ENCODE data around the gene ANXA2. TPM values are rescaled to one million over a fixed set of nuclear protein-coding genes. Genes with fewer than 3 reads are reported as not detected.

The ANXA2 gene
- total RNA-seq, 5 donors from 2014 or later (not counting 1 experiment from before 2014, with no cell fraction given), result 59.4 to 223 (median 159) TPM

DNA sequence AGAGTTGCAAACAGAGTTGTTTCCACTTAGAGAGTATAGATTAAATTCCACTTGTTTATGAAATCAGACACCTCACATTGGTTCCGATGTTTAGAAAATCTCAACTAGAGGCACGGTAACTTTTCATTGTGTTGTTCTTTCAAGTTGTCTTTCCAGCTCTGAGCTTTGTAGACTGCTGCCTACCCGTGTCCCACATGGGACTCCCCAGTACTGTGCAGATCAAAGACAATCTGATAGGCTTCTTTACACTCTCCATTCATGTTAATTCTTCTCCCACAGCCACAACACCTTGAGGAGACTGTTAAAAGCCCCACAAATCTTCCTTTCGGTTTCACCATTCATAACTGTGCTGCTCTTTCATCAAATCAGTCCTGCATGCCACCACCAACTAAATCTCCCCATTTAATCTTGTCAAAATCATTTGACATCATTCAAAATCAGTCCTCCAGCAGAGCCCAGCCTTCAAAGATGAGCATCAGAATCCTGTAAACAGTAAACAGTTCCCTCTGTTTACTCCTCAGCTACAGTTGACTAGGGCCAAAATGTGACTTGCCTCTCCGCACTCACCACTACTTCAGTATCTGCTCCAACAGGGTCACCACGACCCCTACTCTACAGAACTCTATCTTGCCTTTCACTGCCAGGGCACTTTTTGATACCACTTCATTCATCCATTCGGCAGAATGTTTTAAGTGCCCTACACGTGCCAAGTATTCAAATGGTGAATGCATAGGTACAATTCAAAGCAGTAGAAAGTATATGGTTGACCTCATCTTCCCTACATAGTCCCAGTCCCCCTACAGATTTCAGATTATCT, 8.3 kb downstream of the ANXA2 start:
- POLR2A ChIA-PET, result no interaction called here
- 27% methylated on average over 6 of the region's 8 CpGs for WGBS (ENCODE audit: insufficient coverage)
- H3K4me3 ChIP-seq (ENCODE audit: control insufficient read depth in 1 of 2, extremely low read depth in 1 of 2, low read length in 1 of 2), result peak overlapping the region in 1 of 2 donors; percentile 8

DNA sequence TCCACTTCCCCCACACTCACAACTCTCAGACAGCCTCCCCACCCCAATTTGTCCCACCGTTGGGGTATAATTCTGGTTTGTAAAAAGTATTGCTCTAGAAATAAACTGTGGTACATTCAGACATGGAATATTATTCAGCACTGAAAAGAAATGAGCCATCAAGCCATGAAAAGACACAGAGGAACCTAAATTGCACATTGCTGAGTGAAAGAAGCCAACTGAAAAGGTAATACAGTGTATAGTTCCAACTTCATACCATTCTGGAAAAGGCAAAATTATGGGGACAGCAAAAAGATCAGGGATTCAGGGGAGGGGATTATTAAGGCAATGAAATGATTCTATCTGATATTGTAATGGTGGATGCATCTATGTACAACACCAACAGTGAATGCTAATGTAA, 10.5 kb downstream of the ANXA2 start:
- Histone ChIP-seq H3K36me3 (ENCODE audit: control insufficient read depth in 2 of 2, extremely low read depth in 1 of 2, insufficient read depth in 1 of 2, low read length in 1 of 2) (no peaks in the 10 kb centered on the region), H3K27ac (ENCODE audit: low read length) (no peak overlapping the region), H3K4me1 (ENCODE audit: control insufficient read depth in 1 of 2, extremely low read depth in 1 of 2, insufficient read depth in 2 of 2, low read length in 2 of 2) (peaks cover 5 to 17% of the 10 kb centered on the region in 2 experiments), H3K4me3 (ENCODE audit: control insufficient read depth in 1 of 2, extremely low read depth in 1 of 2, low read length in 1 of 2) (no peak overlapping the region), H3K9me3 (no peaks in the 10 kb centered on the region), H3K27me3 (replicated peaks in 1 of 2; ENCODE audit: control insufficient read depth in 2 of 2, extremely low read depth in 1 of 2, insufficient read depth in 2 of 2, low read length in 1 of 2) (no peaks in the 10 kb centered on the region)
- Mint-ChIP-seq H3K27me3 (no peaks in the 10 kb centered on the region), H3K36me3 (peaks cover 19% of the 10 kb centered on the region), H3K27ac (no peak overlapping the region), H3K9me3 (no peaks in the 10 kb centered on the region), H3K4me3 (no peak overlapping the region), H3K4me1 (peaks cover 19 to 64% (median 48%) of the 10 kb centered on the region in 3 donors)
- ChIA-PET CTCF (interaction anchor here in 1 of 2 donors (0.6 kb wide), 1 partner anchor 11 kb away, joined by 3 read pairs; no protein-coding TSS in a partner anchor), POLR2A (no interaction called here)
- DNase-seq (no peak), ATAC-seq (replicated peaks in 1 of 4) (no peak)
- WGBS (ENCODE audit: insufficient coverage), result no CpG with 5 or more reads among the region's 1 CpG

More for the DNA sequence above, 8.3 kb downstream of the ANXA2 start:
- Mint-ChIP-seq H3K9me3 (no peaks in the 10 kb centered on the region), H3K36me3 (peaks cover 14% of the 10 kb centered on the region), H3K4me3 (peak overlapping the region; percentile 29 to 62 (median 41)), H3K27me3 (no peaks in the 10 kb centered on the region), H3K27ac (peak overlapping the region; percentile 25 to 40), H3K4me1 (peaks cover 31 to 78% (median 59%) of the 10 kb centered on the region in 3 donors)
- ATAC-seq (replicated peaks in 1 of 4), result peak; percentile 74 to 97 (median 78)
- H3K27me3 ChIP-seq (replicated peaks in 1 of 2; ENCODE audit: control insufficient read depth in 2 of 2, extremely low read depth in 1 of 2, insufficient read depth in 2 of 2, low read length in 1 of 2), result no peaks in the 10 kb centered on the region
- DNase-seq, result peak in 27 of 35 experiments; percentile 4 to 73 (median 19)
- H3K9me3 ChIP-seq, result no peaks in the 10 kb centered on the region
- CTCF ChIA-PET, result interaction anchor here (0.6 kb wide), 4 partner anchors 10 to 637 kb away, joined by 3 to 7 read pairs (median 4); no protein-coding TSS in a partner anchor
- H3K27ac ChIP-seq (ENCODE audit: low read length), result peak overlapping the region; percentile 30
- H3K36me3 ChIP-seq (ENCODE audit: control insufficient read depth in 2 of 2, extremely low read depth in 1 of 2, insufficient read depth in 1 of 2, low read length in 1 of 2), result peaks cover 0 to 2% of the 10 kb centered on the region in 2 donors
- peaks cover 5 to 33% of the 10 kb centered on the region in 2 experiments for H3K4me1 ChIP-seq (ENCODE audit: control insufficient read depth in 1 of 2, extremely low read depth in 1 of 2, insufficient read depth in 2 of 2, low read length in 2 of 2)

DNA sequence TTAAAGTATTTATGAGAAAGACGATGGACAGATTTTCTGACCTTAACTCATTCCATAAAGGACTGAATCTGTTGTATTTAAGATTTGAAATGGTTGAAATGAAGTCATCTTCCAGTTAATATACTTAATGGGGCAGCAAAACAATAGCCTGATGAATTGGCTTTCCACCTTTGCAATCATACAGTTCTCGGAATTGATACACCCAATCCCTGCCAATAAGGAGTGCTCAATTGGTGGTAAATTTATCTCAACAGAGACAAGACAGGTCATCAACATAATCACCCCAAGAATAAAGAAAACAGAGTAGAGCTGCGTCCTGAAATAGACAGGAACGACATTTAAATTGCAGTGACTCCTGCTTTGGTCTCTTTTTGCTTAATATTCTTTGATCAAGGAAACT, 11.2 kb downstream of the ANXA2 start:
- Mint-ChIP-seq H3K36me3 (peaks cover 21% of the 10 kb centered on the region), H3K4me3 (no peak overlapping the region), H3K27me3 (no peaks in the 10 kb centered on the region), H3K4me1 (peaks cover 19 to 59% (median 43%) of the 10 kb centered on the region in 3 donors), H3K27ac (no peak overlapping the region), H3K9me3 (no peaks in the 10 kb centered on the region)
- Histone ChIP-seq H3K27me3 (replicated peaks in 1 of 2; ENCODE audit: control insufficient read depth in 2 of 2, extremely low read depth in 1 of 2, insufficient read depth in 2 of 2, low read length in 1 of 2) (no peaks in the 10 kb centered on the region), H3K4me1 (ENCODE audit: control insufficient read depth in 1 of 2, extremely low read depth in 1 of 2, insufficient read depth in 2 of 2, low read length in 2 of 2) (peaks cover 5 to 15% of the 10 kb centered on the region in 2 experiments), H3K27ac (ENCODE audit: low read length) (no peak overlapping the region), H3K9me3 (no peaks in the 10 kb centered on the region), H3K4me3 (ENCODE audit: control insufficient read depth in 1 of 2, extremely low read depth in 1 of 2, low read length in 1 of 2) (no peak overlapping the region), H3K36me3 (ENCODE audit: control insufficient read depth in 2 of 2, extremely low read depth in 1 of 2, insufficient read depth in 1 of 2, low read length in 1 of 2) (peaks cover 0 to 3% of the 10 kb centered on the region in 2 donors)
- ATAC-seq (replicated peaks in 1 of 4), result no peak
- no peak for DNase-seq
- CTCF ChIA-PET, result interaction anchor here in 1 of 2 donors (0.6 kb wide), 1 partner anchor 12 kb away, joined by 3 read pairs; no protein-coding TSS in a partner anchor
- POLR2A ChIA-PET, result no interaction called here
- WGBS (ENCODE audit: insufficient coverage), result no CpG with 5 or more reads among the region's 4 CpGs

DNA sequence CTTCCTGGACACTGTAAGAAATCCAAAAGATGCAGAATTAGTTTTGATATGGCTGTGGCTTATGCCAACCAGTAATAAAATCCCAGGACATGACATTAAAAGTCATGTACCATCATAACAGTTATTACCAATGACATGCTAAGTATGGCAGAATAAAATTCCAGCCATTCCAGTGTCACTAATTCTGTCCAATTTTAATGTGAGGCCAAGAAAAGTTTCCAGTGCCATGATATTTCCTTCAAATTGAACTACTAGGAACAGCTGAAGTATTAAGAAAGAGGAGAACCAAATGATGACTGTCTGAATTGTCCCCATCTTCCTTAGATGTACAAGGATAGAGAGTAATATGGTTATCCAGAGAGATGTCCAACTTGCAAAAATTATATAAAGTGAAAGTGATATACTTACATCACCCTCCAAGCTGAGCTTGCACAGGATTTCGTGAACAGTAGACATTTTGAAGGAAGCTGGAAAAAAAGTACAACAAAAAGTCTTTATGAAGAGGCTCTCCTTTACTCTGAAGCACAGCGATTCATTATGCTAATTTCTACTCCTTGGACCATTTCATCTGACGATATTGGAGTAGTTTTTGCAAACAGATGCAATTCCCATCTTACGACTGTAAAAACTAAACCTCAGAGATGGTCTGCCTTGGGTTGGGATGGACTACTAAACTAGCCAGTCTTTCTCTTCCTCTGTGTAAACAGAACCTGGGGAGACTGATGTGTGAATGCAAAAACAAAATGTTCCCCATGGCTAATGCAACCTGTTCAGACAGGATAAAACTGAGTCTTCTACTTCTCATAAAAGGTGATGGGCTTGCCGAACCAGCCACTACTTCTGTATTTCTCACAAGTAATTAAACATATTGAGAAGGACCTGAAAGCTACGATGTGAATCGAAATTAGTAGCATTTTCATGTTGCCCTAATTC, 11.9 kb downstream of the ANXA2 start:
- POLR2A ChIA-PET, result no interaction called here
- Mint-ChIP-seq H3K27ac (no peak overlapping the region), H3K4me1 (peaks cover 19 to 52% (median 37%) of the 10 kb centered on the region in 3 donors)

DNA sequence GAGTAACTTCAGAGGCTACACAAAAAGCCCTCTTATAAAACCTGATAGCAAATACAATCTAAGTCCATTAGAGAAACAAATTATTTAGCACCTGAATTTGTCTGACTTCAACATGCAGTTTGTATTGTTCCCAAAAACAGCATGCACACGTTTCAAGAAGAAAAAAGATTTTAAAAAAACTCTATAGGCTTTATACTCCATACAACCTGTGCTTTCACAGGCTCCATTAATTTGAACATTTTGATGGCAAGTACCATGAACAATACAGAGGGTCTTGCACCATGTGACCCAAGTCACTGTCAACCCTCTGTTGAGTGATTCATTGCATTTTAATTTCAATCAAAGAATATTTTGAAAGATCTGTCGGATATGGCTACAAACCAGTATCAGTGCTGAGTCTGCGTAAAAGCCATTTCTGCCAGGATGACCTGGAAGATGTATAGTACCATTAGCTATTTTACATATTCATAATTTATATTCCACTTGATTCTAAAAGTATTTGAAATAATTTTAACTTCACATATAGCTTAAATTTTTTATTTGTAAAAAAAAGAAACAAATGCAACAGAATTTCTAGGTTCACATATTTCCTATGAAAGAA, 13.2 kb downstream of the ANXA2 start:
- ChIA-PET POLR2A (no interaction called here), CTCF (interaction anchor here in 1 of 2 donors (0.6 to 0.8 kb wide), 2 partner anchors 60 to 112 kb away, joined by 3 read pairs; no protein-coding TSS in a partner anchor)
- no peaks in the 10 kb centered on the region for H3K27me3 ChIP-seq (replicated peaks in 1 of 2; ENCODE audit: control insufficient read depth in 2 of 2, extremely low read depth in 1 of 2, insufficient read depth in 2 of 2, low read length in 1 of 2)
- H3K36me3 Mint-ChIP-seq, result peaks cover 35% of the 10 kb centered on the region
- ATAC-seq (replicated peaks in 1 of 4) (no peak), DNase-seq (no peak)
- H3K9me3 ChIP-seq, result no peaks in the 10 kb centered on the region
- H3K4me1 ChIP-seq (ENCODE audit: control insufficient read depth in 1 of 2, extremely low read depth in 1 of 2, insufficient read depth in 2 of 2, low read length in 2 of 2), result peaks cover 5 to 7% of the 10 kb centered on the region in 2 experiments
- no peak overlapping the region for H3K27ac ChIP-seq (ENCODE audit: low read length)
- H3K4me3 ChIP-seq (ENCODE audit: control insufficient read depth in 1 of 2, extremely low read depth in 1 of 2, low read length in 1 of 2), result no peak overlapping the region
- no CpG with 5 or more reads among the region's 3 CpGs for whole genome bisulfite sequencing (ENCODE audit: insufficient coverage)
- peaks cover 0 to 13% of the 10 kb centered on the region in 2 donors for H3K36me3 ChIP-seq (ENCODE audit: control insufficient read depth in 2 of 2, extremely low read depth in 1 of 2, insufficient read depth in 1 of 2, low read length in 1 of 2)
- no peaks in the 10 kb centered on the region for H3K27me3 Mint-ChIP-seq
- no peak overlapping the region for H3K27ac Mint-ChIP-seq
- H3K4me1 Mint-ChIP-seq, result peaks cover 12 to 39% (median 25%) of the 10 kb centered on the region in 3 donors
- H3K9me3 Mint-ChIP-seq, result no peaks in the 10 kb centered on the region
- no peak overlapping the region for H3K4me3 Mint-ChIP-seq

More for the DNA sequence above, 11.9 kb downstream of the ANXA2 start:
- no peak for ATAC-seq (replicated peaks in 1 of 4)
- Mint-ChIP-seq H3K36me3 (peaks cover 27% of the 10 kb centered on the region), H3K27me3 (no peaks in the 10 kb centered on the region), H3K9me3 (no peaks in the 10 kb centered on the region), H3K4me3 (no peak overlapping the region)
- no peak overlapping the region for H3K4me3 ChIP-seq (ENCODE audit: control insufficient read depth in 1 of 2, extremely low read depth in 1 of 2, low read length in 1 of 2)
- CTCF ChIA-PET, result interaction anchor here (0.6 to 0.8 kb wide), 2 partner anchors 59 to 1751 kb away, joined by 3 to 8 read pairs; no protein-coding TSS in a partner anchor
- no peak overlapping the region for H3K27ac ChIP-seq (ENCODE audit: low read length)
- H3K9me3 ChIP-seq, result no peaks in the 10 kb centered on the region
- no peak for DNase-seq
- H3K27me3 ChIP-seq (replicated peaks in 1 of 2; ENCODE audit: control insufficient read depth in 2 of 2, extremely low read depth in 1 of 2, insufficient read depth in 2 of 2, low read length in 1 of 2), result no peaks in the 10 kb centered on the region
- WGBS (ENCODE audit: insufficient coverage), result no CpG with 5 or more reads among the region's 7 CpGs
- H3K36me3 ChIP-seq (ENCODE audit: control insufficient read depth in 2 of 2, extremely low read depth in 1 of 2, insufficient read depth in 1 of 2, low read length in 1 of 2), result peaks cover 0 to 3% of the 10 kb centered on the region in 2 donors
- peaks cover 5 to 12% of the 10 kb centered on the region in 2 experiments for H3K4me1 ChIP-seq (ENCODE audit: control insufficient read depth in 1 of 2, extremely low read depth in 1 of 2, insufficient read depth in 2 of 2, low read length in 2 of 2)
